ENCODE results near the gene VSIG4.
A peak's percentile ranks its signal among the peaks of the same experiment; 100 is the strongest.

The VSIG4 gene

DNA sequence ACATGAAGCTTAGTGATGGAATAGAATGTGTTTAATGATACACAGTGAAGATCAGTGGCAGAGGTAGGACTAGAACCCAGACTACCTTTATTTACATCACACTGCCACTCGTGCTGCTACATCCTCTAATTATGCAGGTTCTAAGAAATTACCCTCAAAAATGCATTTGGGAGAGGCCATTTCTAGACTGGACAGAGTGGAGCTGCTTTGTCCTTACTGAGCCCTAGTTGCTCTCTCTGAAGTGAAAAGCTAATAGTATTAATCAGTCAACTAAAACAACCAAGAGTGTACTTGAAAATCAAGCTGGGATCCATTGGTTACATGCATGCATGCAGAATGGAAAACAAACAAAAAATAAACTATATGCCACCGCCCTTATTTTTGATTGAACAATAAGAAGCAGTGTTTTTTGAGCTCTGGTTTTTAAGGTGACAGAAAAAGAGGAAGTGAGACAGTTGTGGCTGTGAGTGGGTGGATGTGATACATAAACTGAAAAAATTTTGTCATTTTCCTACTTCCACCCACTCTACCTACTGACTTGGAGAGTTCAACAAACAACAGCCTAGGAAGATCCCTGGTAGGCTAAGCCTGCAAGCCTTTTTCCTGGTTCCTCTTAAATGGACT, 6.8 kb upstream of the VSIG4 start:
- TF ChIP-seq, protein P1, sequence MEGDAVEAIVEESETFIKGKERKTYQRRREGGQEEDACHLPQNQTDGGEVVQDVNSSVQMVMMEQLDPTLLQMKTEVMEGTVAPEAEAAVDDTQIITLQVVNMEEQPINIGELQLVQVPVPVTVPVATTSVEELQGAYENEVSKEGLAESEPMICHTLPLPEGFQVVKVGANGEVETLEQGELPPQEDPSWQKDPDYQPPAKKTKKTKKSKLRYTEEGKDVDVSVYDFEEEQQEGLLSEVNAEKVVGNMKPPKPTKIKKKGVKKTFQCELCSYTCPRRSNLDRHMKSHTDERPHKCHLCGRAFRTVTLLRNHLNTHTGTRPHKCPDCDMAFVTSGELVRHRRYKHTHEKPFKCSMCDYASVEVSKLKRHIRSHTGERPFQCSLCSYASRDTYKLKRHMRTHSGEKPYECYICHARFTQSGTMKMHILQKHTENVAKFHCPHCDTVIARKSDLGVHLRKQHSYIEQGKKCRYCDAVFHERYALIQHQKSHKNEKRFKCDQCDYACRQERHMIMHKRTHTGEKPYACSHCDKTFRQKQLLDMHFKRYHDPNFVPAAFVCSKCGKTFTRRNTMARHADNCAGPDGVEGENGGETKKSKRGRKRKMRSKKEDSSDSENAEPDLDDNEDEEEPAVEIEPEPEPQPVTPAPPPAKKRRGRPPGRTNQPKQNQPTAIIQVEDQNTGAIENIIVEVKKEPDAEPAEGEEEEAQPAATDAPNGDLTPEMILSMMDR (IDR thresholded peaks at IDR 0.05; ENCODE audit: low read depth, low read length): no peak
- TF ChIP-seq MYC (IDR thresholded peaks at IDR 0.05; ENCODE audit: low read depth, low read length): no peak
- TF ChIP-seq, protein P2, sequence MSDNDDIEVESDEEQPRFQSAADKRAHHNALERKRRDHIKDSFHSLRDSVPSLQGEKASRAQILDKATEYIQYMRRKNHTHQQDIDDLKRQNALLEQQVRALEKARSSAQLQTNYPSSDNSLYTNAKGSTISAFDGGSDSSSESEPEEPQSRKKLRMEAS (IDR thresholded peaks at IDR 0.05; ENCODE audit: low read depth, low read length): no peak
- TF ChIP-seq POLR2A (IDR thresholded peaks at IDR 0.05; ENCODE audit: extremely low read depth, insufficient read length): no peak
- H3K4me3 ChIP-seq (ENCODE audit: low read depth, low read length): no peak overlapping the region
- peak; percentile 82 for DNase-seq (ENCODE audit: low read depth)

DNA sequence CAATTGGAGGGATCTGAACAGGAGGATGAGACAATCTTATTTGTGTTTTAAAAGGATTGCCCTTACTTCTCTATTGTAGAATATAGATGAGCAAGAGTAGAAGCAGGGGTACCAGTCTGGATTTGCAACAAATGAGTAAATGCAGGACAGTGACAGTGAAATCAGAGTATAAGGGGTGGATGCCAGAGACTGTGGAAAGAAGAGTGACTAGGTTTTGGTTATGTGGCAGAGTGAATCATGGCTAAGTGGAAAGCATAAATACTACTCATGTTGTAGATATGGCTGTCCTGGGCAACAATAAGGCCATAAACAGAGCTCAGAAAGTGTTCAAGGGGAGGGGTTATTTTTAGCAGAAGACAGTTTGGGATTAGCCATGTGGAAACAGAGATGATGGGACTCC, 6.0 kb upstream of the VSIG4 start:
- TF ChIP-seq POLR2A (IDR thresholded peaks at IDR 0.05; ENCODE audit: extremely low read depth, insufficient read length) (no peak), MYC (IDR thresholded peaks at IDR 0.05; ENCODE audit: low read depth, low read length) (no peak)
- TF ChIP-seq, protein P2 (IDR thresholded peaks at IDR 0.05; ENCODE audit: low read depth, low read length): no peak
- TF ChIP-seq, protein P1 (IDR thresholded peaks at IDR 0.05; ENCODE audit: low read depth, low read length): no peak
- DNase-seq (ENCODE audit: low read depth): no peak
- no peak overlapping the region for H3K4me3 ChIP-seq (ENCODE audit: low read depth, low read length)

DNA sequence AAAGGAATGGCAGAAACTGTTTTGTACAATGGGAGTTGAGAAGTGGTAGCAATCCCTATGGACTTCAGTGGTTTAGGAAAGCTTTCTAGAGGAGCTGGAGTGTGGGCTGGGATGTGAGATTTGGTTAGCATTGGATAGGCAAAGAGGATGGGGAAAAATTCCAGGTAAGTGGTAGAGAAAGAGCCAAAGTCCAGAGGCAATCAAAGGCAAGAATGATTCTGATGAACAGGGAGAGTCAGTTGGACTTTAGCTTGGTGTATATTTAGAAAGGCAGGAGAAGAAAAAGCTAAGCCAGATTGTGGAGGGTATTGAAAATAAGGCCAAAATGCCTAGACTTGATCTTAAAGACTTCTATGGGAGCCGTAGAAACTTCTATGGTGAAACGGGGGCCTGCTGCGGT, 3.7 kb upstream of the VSIG4 start:
- DNase-seq (ENCODE audit: low read depth): no peak
- no peak overlapping the region for H3K4me3 ChIP-seq (ENCODE audit: low read depth, low read length)
- TF ChIP-seq, protein P2 (IDR thresholded peaks at IDR 0.05; ENCODE audit: low read depth, low read length): no peak
- TF ChIP-seq MYC (IDR thresholded peaks at IDR 0.05; ENCODE audit: low read depth, low read length): no peak
- TF ChIP-seq POLR2A (IDR thresholded peaks at IDR 0.05; ENCODE audit: extremely low read depth, insufficient read length): no peak
- TF ChIP-seq, protein P1 (IDR thresholded peaks at IDR 0.05; ENCODE audit: low read depth, low read length): no peak

DNA sequence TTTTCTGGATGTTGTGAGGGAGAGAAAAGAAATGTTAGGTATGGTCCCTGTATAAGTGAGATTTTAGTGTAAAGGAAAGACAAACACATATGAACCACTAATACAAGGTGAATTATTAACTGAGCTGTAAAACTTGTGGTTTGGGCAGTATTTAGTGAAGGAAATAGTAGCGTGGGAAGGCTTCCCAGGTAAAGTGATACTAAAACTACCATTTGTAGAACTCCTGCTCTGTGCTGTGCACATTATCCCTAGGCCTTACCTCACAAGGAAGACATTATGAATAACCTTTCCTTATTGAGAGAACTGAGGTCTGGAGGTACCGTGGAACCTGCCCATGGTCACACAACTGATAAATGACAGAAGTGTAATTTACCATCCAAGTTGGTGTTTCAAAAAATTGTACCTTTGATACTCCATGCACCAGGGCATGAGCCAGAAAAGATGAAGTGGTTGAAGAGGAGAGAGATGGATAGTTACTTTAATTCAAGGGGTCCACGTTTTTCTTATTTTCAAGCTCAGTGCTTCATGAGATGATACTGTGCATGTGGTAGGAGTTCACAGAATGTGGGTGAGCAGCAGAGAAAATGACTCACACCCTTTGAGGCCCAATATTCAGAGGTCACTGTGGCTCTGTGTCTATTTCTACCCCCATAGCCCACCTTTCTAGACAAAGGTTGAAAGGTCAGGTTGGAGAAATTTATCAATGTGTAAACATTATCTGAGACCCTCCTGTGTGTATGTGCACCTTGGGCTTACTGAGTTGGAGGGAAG, 2.6 kb upstream of the VSIG4 start:
- no peak overlapping the region for H3K4me3 ChIP-seq (ENCODE audit: low read depth, low read length)
- no peak for DNase-seq (ENCODE audit: low read depth)
- TF ChIP-seq, protein P1 (IDR thresholded peaks at IDR 0.05; ENCODE audit: low read depth, low read length): no peak
- no peak for TF ChIP-seq MYC (IDR thresholded peaks at IDR 0.05; ENCODE audit: low read depth, low read length)
- TF ChIP-seq POLR2A (IDR thresholded peaks at IDR 0.05; ENCODE audit: extremely low read depth, insufficient read length): no peak
- TF ChIP-seq, protein P2 (IDR thresholded peaks at IDR 0.05; ENCODE audit: low read depth, low read length): no peak

DNA sequence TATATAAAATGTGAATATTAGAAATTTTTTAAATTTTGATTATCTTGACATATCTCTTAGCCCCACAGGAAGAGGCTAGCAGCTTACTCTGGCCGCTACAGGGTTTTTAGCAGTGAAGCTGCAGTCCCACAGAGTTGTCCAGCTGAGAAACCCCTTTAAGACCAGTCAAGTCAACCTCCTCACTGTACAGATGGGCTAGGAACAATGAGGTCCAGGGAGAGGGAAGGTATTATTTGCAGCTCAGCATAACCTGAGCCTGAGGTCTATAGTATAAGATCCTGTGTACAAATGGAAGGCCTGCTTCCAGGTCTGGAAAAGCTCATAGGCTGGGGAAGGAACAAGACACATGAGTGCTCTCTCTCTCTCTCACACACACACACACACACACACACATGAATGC, 1.8 kb downstream of the VSIG4 start:
- H3K4me3 ChIP-seq (ENCODE audit: low read depth, low read length): no peak overlapping the region
- TF ChIP-seq POLR2A (IDR thresholded peaks at IDR 0.05; ENCODE audit: extremely low read depth, insufficient read length): no peak
- TF ChIP-seq, protein P1 (IDR thresholded peaks at IDR 0.05; ENCODE audit: low read depth, low read length): no peak
- TF ChIP-seq MYC (IDR thresholded peaks at IDR 0.05; ENCODE audit: low read depth, low read length): no peak
- TF ChIP-seq, protein P2 (IDR thresholded peaks at IDR 0.05; ENCODE audit: low read depth, low read length): no peak
- no peak for DNase-seq (ENCODE audit: low read depth)
